ENCODE results near the gene MACROD2.

DNA sequence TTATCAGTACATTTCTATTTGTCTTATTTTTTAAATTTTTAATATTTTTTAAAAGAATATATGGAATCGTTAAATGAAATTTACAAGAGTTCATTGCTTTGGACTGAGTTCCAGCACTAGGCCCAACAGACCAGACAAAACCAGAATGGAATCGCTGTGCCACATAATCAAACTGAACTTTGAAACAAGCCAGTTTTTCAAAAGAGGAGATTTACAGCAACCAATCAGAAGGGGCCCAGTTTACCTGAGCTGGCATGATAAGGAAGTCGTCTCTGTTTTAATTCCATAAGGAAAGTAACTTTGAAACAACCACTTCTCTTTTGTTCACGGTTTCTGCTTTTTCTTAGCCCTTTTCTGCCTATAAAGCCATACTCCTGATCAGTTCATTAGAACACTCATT, 635.7 kb downstream of the MACROD2 start:
- TF ChIP-seq, protein P1, sequence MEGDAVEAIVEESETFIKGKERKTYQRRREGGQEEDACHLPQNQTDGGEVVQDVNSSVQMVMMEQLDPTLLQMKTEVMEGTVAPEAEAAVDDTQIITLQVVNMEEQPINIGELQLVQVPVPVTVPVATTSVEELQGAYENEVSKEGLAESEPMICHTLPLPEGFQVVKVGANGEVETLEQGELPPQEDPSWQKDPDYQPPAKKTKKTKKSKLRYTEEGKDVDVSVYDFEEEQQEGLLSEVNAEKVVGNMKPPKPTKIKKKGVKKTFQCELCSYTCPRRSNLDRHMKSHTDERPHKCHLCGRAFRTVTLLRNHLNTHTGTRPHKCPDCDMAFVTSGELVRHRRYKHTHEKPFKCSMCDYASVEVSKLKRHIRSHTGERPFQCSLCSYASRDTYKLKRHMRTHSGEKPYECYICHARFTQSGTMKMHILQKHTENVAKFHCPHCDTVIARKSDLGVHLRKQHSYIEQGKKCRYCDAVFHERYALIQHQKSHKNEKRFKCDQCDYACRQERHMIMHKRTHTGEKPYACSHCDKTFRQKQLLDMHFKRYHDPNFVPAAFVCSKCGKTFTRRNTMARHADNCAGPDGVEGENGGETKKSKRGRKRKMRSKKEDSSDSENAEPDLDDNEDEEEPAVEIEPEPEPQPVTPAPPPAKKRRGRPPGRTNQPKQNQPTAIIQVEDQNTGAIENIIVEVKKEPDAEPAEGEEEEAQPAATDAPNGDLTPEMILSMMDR (IDR thresholded peaks at IDR 0.05) = no peak
- TF ChIP-seq RFX5 (IDR thresholded peaks at IDR 0.05) = no peak

Data from A549 (cell line).